Uterine smooth muscle cell (primary cell): ENCODE data around the gene HEG1. TPM values are rescaled to one million over a fixed set of nuclear protein-coding genes. Genes with fewer than 3 reads are reported as not detected.

Source experiments
- total RNA-seq: library from RNA; depleted of rRNA; stranded (reverse); fragments of >200 nt; gene quantifications from 2 replicates; pipeline ENCODE4 v1.2.3, GENCODE V29; 2014

The HEG1 gene
- total RNA-seq: 32.6 and 55.2 TPM in 2 replicates

GRCh38 chr3:125055913-125056745, at the start of gene HEG1:
Gene HEG1, minus strand, starts transcription at chr3:125055997. Its CDS starts 107 bp downstream, at chr3:125055890.

GRCh38 chr3:124934577-124934976, 121.2 kb downstream of the HEG1 start, which contains the start of gene MUC13:
Gene MUC13, minus strand, starts transcription at chr3:124934751. Its CDS starts 39 bp downstream, at chr3:124934712.

Other genes with a start within 250 kb of the HEG1 start
- gene ITGB5, start 168.6 kb downstream of the HEG1 start, total RNA-seq: 368 and 653 TPM in 2 replicates
- not detected in 2 replicates for gene MUC13, start 121.2 kb downstream of the HEG1 start, total RNA-seq
- gene SLC12A8, start 156.8 kb upstream of the HEG1 start, total RNA-seq: 3.2 and 6.9 TPM in 2 replicates